Mesenchymal stem cell (in vitro differentiated cells and primary cell): ENCODE measurements around the gene CIAO3.

Experiments used
- DNase-seq: peaks from one replicate; pipeline ENCODE4 v3.0.0-alpha.2; 2013
- H2AFZ ChIP-seq: one replicate; pipeline ENCODE4 v1.6.1; 2013; ENCODE audit warnings: low read depth, mild to moderate bottlenecking, control low read depth, inconsistent platforms, low read length, moderate library complexity
- H2AK5ac ChIP-seq: 2 replicates; pipeline ENCODE4 v1.6.1; 2013; ENCODE audit warnings: low read length, moderate library complexity, mild to moderate bottlenecking, inconsistent platforms; ENCODE audit not compliant: severe bottlenecking
- H2BK120ac ChIP-seq: one replicate; pipeline ENCODE4 v1.6.1; 2013; ENCODE audit warnings: low read depth, mild to moderate bottlenecking, inconsistent platforms, low read length, moderate library complexity
- H2BK12ac ChIP-seq, 2 experiments: one replicate each; pipeline ENCODE4 v1.6.1; 2013; ENCODE audit warnings: inconsistent platforms in 2 of 2, low read length in 2 of 2, mild to moderate bottlenecking in 2 of 2, moderate library complexity in 2 of 2, control low read depth in 1 of 2
- H2BK15ac ChIP-seq: one replicate; pipeline ENCODE4 v1.6.1; 2013; ENCODE audit warnings: mild to moderate bottlenecking, low read depth, inconsistent platforms; ENCODE audit not compliant: poor library complexity, severe bottlenecking
- H2BK5ac ChIP-seq: 2 replicates; pipeline ENCODE4 v1.6.1; 2013; ENCODE audit warnings: low read depth, mild to moderate bottlenecking, low read length, control low read depth, inconsistent platforms; ENCODE audit not compliant: poor library complexity, severe bottlenecking
- H3K14ac ChIP-seq, 2 experiments: one replicate each; pipeline ENCODE4 v1.6.1; 2013; ENCODE audit warnings: inconsistent platforms in 2 of 2, low read length in 2 of 2, control low read depth in 1 of 2, mild to moderate bottlenecking in 1 of 2, moderate library complexity in 1 of 2
- H3K18ac ChIP-seq, 2 experiments: one replicate each; pipeline ENCODE4 v1.6.1; 2013; ENCODE audit warnings: inconsistent platforms in 2 of 2, low read length in 2 of 2, control low read depth in 1 of 2, low read depth in 1 of 2, mild to moderate bottlenecking in 1 of 2
- H3K23ac ChIP-seq, 2 experiments: one replicate each; pipeline ENCODE4 v1.6.1; 2013; ENCODE audit warnings: inconsistent platforms in 2 of 2, low read length in 2 of 2, mild to moderate bottlenecking in 2 of 2, moderate library complexity in 2 of 2, control low read depth in 1 of 2
- H3K27ac ChIP-seq: 2 replicates; pipeline ENCODE4 v1.5.1; 2013; ENCODE audit warnings: mild to moderate bottlenecking, moderate library complexity, low read length, control low read depth, inconsistent platforms; ENCODE audit not compliant: poor library complexity, severe bottlenecking
- H3K27me3 ChIP-seq, 2 experiments: 2 replicates each; pipeline versions ENCODE4 v1.6.1 to v1.7.0; 2013; ENCODE audit warnings: low read length in 2 of 2, mild to moderate bottlenecking in 2 of 2, moderate library complexity in 2 of 2, control low read depth in 1 of 2, inconsistent platforms in 1 of 2; ENCODE audit not compliant: control insufficient read depth in 1 of 2, insufficient read depth in 1 of 2
- H3K36me3 ChIP-seq, 2 experiments: 2 replicates each; pipeline versions ENCODE4 v1.6.1 to v1.7.0; 2013; ENCODE audit warnings: low read length in 2 of 2, control low read depth in 1 of 2, inconsistent platforms in 1 of 2, low read depth in 1 of 2, mild to moderate bottlenecking in 1 of 2; ENCODE audit not compliant: insufficient read depth in 2 of 2, control insufficient read depth in 1 of 2
- H3K4ac ChIP-seq, 2 experiments: one replicate each; pipeline ENCODE4 v1.6.1; 2013; ENCODE audit warnings: inconsistent platforms in 2 of 2, low read length in 2 of 2, mild to moderate bottlenecking in 2 of 2, moderate library complexity in 2 of 2, control low read depth in 1 of 2, low read depth in 1 of 2
- H3K4me1 ChIP-seq: 2 replicates; pipeline ENCODE4 v1.6.1; 2013; ENCODE audit warnings: low read depth, low read length, control low read depth; ENCODE audit not compliant: control insufficient read depth, insufficient read depth
- H3K4me2 ChIP-seq: 2 replicates; pipeline ENCODE4 v1.6.1; 2013; ENCODE audit warnings: low read length, mild to moderate bottlenecking, inconsistent platforms; ENCODE audit not compliant: poor library complexity, severe bottlenecking
- H3K4me3 ChIP-seq, 2 experiments: 2 replicates each; pipeline versions ENCODE4 v1.5.1 to v1.7.0; 2013; ENCODE audit warnings: low read length in 2 of 2, mild to moderate bottlenecking in 2 of 2, control low read depth in 1 of 2, low read depth in 1 of 2; ENCODE audit not compliant: insufficient read depth in 1 of 2
- H3K79me1 ChIP-seq: replicated peaks from 2 replicates; pipeline ENCODE4 v1.6.1; 2013; ENCODE audit warnings: mild to moderate bottlenecking, control low read depth, low read length, inconsistent platforms; ENCODE audit not compliant: poor library complexity, severe bottlenecking
- H3K9ac ChIP-seq: 2 replicates; pipeline ENCODE4 v1.7.0; 2013; ENCODE audit warnings: mild to moderate bottlenecking, low read length, moderate library complexity
- H3K9me3 ChIP-seq: 2 replicates; pipeline ENCODE4 v1.7.0; 2013; ENCODE audit warnings: mild to moderate bottlenecking, low read length; ENCODE audit not compliant: control insufficient read depth
- H4K8ac ChIP-seq: one replicate; pipeline ENCODE4 v1.6.1; 2013; ENCODE audit warnings: inconsistent platforms, mild to moderate bottlenecking, low read length, moderate library complexity
- H4K91ac ChIP-seq: one replicate; pipeline ENCODE4 v1.6.1; 2013; ENCODE audit warnings: mild to moderate bottlenecking, low read length, inconsistent platforms
- WGBS: methylation state at CpG from one replicate; pipeline ENCODE4 v1.1.7; 2013; ENCODE audit warnings: mixed read lengths; 5-methylcytosine and 5-hydroxymethylcytosine counted together

CIAO3 gene

GRCh38 chr16:682493-683395 is 58.1 kb downstream of the CIAO3 start:
- Histone ChIP-seq H2AFZ (no peak overlapping the region), H2BK120ac (no peak overlapping the region), H3K18ac (no peak overlapping the region), H4K91ac (peak overlapping the region; percentile 25), H3K4me3 (peak overlapping the region in 1 of 2 experiments; percentile 93), H3K9me3 (no peaks in the 10 kb centered on the region), H3K4ac (peak overlapping the region; percentile 7 to 9), H3K36me3 (peaks cover 45 to 68% of the 10 kb centered on the region in 2 experiments), H3K14ac (no peak overlapping the region), H2BK5ac (no peak overlapping the region), H2BK12ac (no peak overlapping the region), H2AK5ac (no peak overlapping the region), H3K23ac (no peak overlapping the region), H3K9ac (peak overlapping the region; percentile 84), H4K8ac (peak overlapping the region; percentile 19), H3K4me2 (peak overlapping the region; percentile 91), H3K27ac (no peak overlapping the region), H2BK15ac (no peak overlapping the region), H3K27me3 (no peaks in the 10 kb centered on the region), H3K4me1 (peaks cover 65% of the 10 kb centered on the region), H3K79me1 (peaks cover 30% of the 10 kb centered on the region)
- WGBS: 93% methylated on average over 34 of the region's 36 CpGs
- DNase-seq: no peak

- Histone ChIP-seq H2BK120ac (no peak overlapping the region), H2AK5ac (no peak overlapping the region), H3K36me3 (peaks cover 36 to 68% of the 10 kb centered on the region in 2 experiments), H3K79me1 (peaks cover 27% of the 10 kb centered on the region), H3K9me3 (no peaks in the 10 kb centered on the region), H3K9ac (peak overlapping the region; percentile 94), H3K4me1 (peaks cover 68% of the 10 kb centered on the region), H3K18ac (no peak overlapping the region), H3K14ac (no peak overlapping the region), H4K8ac (peak overlapping the region; percentile 38), H3K23ac (no peak overlapping the region), H3K4ac (no peak overlapping the region), H3K27ac (no peak overlapping the region), H2BK12ac (no peak overlapping the region), H3K4me3 (peak overlapping the region in 1 of 2 experiments; percentile 93), H4K91ac (no peak overlapping the region), H2BK15ac (no peak overlapping the region), H3K27me3 (no peaks in the 10 kb centered on the region), H3K4me2 (peak overlapping the region; percentile 83), H2BK5ac (no peak overlapping the region), H2AFZ (no peak overlapping the region)
- WGBS: 85% methylated on average over 28 of the region's 28 CpGs
- DNase-seq: no peak
These were observed 58.9 kb downstream of the CIAO3 start for GRCh38 chr16:681746-682427.

- Histone ChIP-seq H3K79me1 (peaks cover 19% of the 10 kb centered on the region), H3K36me3 (peaks cover 29 to 64% of the 10 kb centered on the region in 2 experiments), H3K4me1 (peaks cover 70% of the 10 kb centered on the region), H3K14ac (peak overlapping the region in 1 of 2 experiments; percentile 88), H3K4ac (peak overlapping the region; percentile 33 to 91), H2BK15ac (no peak overlapping the region), H2AK5ac (no peak overlapping the region), H4K8ac (no peak overlapping the region), H3K27me3 (no peaks in the 10 kb centered on the region), H2BK5ac (no peak overlapping the region), H3K27ac (peak overlapping the region; percentile 59), H3K23ac (peak overlapping the region in 1 of 2 experiments; percentile 85), H2BK12ac (peak overlapping the region in 1 of 2 experiments; percentile 31), H3K9ac (peak overlapping the region; percentile 94), H2AFZ (peak overlapping the region; percentile 3), H3K18ac (no peak overlapping the region), H2BK120ac (peak overlapping the region; percentile 15), H3K4me3 (peak overlapping the region; percentile 80 to 93), H3K4me2 (peak overlapping the region; percentile 83), H3K9me3 (no peaks in the 10 kb centered on the region), H4K91ac (no peak overlapping the region)
- 59% methylated on average over 44 of the region's 44 CpGs for WGBS
- DNase-seq: peak; percentile 58
These were observed 59.6 kb downstream of the CIAO3 start for GRCh38 chr16:680967-681745.
